Measurements from ENCODE around the gene NDFIP1.

DNA sequence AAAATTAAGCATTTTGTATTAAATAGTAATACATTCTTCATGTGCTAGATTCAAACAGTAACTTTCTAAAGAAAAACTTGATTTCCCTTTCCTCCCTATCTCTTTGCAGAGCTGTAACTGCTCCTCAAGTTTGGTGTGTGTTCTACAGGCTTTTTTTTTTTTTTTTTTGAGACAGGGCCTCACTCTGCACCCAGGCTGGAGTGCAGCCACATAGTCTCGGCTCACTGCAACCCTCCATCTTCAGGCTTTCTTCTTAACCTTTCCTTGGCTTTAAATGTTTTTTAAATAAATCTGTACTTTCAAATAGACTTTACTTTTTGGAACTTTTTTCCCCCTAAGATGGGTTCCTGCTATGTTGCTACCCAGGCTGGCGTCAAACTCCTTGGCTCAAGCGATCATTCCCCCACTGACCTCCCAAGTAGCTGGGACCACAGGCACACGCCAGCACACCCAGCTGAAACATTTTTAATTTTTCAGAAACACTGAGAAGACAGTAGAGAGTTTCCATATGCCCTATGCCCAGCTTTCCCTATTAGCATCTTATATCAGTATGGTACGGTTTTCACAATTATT is 9.1 kb downstream of the NDFIP1 start:
- TF ChIP-seq, protein P1, sequence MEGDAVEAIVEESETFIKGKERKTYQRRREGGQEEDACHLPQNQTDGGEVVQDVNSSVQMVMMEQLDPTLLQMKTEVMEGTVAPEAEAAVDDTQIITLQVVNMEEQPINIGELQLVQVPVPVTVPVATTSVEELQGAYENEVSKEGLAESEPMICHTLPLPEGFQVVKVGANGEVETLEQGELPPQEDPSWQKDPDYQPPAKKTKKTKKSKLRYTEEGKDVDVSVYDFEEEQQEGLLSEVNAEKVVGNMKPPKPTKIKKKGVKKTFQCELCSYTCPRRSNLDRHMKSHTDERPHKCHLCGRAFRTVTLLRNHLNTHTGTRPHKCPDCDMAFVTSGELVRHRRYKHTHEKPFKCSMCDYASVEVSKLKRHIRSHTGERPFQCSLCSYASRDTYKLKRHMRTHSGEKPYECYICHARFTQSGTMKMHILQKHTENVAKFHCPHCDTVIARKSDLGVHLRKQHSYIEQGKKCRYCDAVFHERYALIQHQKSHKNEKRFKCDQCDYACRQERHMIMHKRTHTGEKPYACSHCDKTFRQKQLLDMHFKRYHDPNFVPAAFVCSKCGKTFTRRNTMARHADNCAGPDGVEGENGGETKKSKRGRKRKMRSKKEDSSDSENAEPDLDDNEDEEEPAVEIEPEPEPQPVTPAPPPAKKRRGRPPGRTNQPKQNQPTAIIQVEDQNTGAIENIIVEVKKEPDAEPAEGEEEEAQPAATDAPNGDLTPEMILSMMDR (IDR thresholded peaks at IDR 0.05): no peak
- no peak for TF ChIP-seq POLR2AphosphoS5 (IDR thresholded peaks at IDR 0.05)

Data from breast epithelium (tissue), 3 donors.